NCI-H1048 (cell line): ENCODE measurements around the gene ASXL2.
"Not testable (repeated sequence)": the region's sequence is repeated elsewhere in the genome, so short reads cannot be mapped to it uniquely, and the experiment has no call there.

Experiments
- DNase-seq: peaks from one replicate; lab custom pipeline; 2025; lab: John Stamatoyannopoulos, UW

The ASXL2 gene

DNA sequence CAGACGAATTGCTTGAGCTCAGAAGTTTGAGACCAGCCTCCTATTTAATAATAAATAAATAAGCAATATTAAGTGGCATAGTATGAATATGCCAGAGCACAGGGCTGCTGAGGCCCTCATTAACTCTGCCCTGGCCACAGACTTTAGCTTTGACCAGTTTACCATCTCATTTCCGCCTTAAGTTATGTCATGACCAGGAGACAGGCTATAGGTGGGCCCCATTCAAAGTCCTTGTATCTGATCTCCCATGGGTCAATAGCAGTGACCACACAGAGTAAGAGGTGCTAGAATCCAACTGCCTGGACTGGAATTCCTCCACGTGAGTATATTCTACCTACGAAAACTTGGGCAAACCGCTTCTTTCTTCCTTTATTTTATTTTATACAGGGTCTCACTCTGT, 13.4 kb upstream of the ASXL2 start:
- no peak for DNase-seq

- no peak for DNase-seq
Measured at GRCh38 chr2:25887624-25888242, 9.4 kb upstream of the ASXL2 start.

GRCh38 chr2:25885933-25886332, 7.6 kb upstream of the ASXL2 start:
- no peak for DNase-seq

GRCh38 chr2:25881764-25882163, 3.5 kb upstream of the ASXL2 start:
- DNase-seq, result no peak

GRCh38 chr2:25879133-25879730, 945 bp upstream of the ASXL2 start:
- DNase-seq, result no peak

DNA sequence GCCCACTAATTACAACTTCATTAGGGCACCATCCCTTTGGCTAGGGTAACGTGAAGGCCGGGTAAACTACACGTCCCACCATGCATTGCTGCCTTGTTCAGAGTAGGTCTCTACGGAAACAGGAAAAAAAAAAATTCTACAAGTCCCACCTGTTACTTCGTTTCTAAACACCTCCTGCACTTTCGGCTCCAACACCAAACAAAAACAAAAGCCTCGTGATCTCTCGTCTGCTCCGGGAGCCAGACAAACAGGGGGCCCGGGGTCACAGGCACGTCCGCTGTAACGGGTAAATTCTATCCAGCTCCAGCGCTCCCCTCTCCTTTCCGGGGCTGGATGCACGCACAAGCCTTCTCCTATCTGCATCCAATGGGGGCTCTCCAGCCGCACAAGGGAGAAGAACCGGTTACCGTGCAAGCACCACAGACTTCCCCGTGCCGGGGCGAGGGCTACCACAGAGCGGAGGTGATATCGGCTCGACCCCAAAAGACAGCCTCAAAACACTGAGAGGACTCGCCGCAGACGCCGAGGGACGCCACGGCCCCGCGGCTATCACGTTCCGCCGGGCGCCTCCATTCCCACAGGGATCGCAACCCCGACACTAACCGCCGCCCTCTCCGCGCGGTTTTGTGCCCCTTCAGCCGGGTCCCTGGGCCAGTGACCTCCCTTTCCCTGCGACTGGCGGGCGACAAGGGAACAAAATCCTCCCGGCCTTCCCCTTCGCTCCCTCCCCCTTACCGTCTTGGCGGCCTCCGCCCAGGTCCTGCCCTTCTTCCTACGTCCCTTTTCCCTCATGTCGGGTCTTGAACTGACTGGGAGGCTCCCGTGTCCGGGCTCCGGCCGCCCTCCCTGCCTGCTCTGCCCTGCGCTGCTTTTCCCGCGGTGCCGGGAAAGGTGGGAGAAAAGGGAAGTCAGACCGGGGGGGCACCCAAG, 591 bp downstream of the ASXL2 start:
- DNase-seq, result no peak

DNA sequence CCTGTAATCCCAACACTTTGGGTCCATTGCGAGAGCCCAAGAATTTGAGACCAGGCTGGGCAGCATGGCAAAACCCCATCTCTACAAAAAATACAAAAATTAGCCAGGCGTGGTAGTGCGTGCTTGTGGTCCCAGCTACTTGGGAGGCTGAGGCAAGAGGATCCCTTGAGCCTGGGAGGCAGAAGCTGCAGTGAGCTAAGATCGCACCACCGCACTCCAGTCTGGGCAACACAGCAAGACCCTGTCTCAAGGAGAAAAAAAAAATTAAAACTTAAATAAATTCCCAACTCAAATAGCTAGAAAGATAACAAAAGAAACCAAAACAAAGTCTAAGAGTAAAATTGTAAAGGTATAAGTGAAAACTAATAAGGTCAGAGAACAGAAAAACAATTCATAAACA, 6.2 kb downstream of the ASXL2 start:
- DNase-seq, result no peak

- DNase-seq, result no peak
Measured at GRCh38 chr2:25867396-25868003, 10.8 kb downstream of the ASXL2 start.

DNA sequence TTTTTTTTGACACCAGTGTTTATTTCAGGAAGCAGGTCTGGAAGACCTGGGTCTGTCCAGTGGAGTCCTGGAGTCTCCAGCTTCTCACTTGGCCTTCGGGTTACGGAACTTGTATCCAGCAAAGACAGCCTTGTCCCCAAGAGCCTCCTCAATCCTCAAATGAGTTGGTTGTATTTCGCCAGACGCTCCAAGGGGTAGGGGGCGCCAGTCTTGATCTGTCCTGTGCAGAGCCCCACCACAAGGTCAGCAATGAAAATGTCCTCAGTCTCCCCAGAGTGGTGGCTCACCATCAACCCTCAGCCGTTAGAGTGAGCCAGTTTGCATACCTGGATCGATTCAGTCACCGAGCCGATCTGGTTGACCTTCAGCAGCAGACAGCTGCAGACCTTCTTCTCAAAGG, 21.9 kb downstream of the ASXL2 start:
- DNase-seq, result no peak

DNA sequence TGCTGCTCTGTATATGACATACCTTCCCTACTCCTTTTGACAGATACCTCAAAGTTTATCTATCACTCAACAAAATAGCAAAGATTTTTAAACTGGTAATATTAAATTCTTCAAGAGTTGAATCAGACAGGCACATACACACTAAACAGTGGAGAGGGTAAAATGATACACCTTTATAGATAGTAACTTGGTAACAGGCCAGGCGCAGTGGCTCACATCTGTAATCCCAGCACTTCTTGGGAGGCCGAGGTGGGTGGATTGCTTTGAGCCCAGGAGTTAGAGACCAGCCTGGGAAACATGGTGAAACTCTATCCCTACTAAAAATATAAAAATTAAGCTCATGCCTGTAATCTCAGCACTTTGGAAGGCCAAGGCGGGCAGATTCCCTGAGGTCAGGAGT, 23.2 kb downstream of the ASXL2 start:
- DNase-seq, result no peak

DNA sequence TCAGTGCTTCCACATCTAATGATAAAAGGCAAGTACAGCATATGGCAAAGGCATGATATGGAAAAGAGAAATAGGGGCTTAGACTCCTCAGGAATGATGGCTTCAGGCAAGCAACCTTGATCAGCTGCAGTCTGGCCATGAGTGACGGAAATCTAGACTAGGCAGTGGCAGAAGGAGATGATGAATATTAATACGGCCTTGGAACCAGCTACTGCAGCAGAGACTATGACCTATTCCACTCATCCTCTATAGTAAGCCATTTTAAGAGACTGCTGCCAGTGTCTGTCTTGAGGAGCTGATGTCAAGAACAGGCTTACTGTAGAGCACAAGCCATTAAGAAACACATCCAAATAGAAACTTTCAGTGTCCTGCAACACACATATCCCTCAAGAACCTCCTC, 23.7 kb downstream of the ASXL2 start:
- DNase-seq, result no peak

DNA sequence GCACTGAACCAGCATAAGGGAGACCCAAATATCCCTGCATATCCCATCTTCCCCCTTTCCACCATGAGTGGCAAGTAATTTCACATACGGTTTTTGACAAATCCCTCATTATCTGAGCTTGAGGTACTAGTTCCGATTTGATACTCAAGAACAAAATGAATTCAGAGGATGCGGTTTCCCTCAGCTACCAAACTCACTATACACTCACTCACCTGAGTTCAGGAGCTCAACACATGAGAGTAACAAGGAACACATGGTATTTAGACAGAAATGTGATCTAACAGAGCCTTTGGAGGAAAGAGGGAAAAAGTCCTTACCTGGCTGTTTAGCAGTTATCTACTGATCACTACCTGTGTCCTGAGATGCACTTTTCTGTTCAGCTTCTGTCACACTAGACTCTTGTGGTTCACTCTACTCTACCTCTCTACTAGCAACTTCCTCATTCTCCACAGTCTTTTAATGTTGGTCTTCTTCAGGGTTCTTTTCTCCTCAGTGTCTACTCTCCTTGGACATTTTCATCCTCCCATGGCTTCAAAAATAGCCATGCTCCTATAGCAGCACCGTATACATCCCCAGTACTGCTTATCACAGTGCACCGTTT, 25.1 kb downstream of the ASXL2 start:
- DNase-seq, result no peak

- no peak for DNase-seq
Measured at GRCh38 chr2:25851740-25852503, 26.4 kb downstream of the ASXL2 start.

GRCh38 chr2:25850400-25850799, 27.9 kb downstream of the ASXL2 start:
- not testable (repeated sequence) for DNase-seq

DNA sequence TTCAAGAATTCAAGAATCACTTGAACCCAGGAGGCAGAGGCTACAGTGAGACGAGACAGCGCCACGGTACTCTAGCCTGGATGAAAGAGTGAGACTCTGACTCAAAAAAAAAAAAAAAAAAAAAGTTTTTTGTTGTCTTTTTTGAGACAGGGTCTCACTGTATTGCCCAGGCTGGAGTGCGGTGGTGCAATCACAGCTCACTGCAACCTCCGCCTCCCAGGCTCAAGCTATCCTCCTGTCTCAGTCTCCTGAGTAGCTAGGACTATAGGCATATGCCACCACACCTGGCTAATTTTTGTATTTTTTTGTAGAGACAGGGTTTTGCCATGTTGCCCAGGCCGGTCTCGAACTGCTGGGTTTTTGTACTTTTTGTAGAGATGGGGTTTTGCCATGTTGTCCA, 28.9 kb downstream of the ASXL2 start:
- DNase-seq, result not testable (repeated sequence)

DNA sequence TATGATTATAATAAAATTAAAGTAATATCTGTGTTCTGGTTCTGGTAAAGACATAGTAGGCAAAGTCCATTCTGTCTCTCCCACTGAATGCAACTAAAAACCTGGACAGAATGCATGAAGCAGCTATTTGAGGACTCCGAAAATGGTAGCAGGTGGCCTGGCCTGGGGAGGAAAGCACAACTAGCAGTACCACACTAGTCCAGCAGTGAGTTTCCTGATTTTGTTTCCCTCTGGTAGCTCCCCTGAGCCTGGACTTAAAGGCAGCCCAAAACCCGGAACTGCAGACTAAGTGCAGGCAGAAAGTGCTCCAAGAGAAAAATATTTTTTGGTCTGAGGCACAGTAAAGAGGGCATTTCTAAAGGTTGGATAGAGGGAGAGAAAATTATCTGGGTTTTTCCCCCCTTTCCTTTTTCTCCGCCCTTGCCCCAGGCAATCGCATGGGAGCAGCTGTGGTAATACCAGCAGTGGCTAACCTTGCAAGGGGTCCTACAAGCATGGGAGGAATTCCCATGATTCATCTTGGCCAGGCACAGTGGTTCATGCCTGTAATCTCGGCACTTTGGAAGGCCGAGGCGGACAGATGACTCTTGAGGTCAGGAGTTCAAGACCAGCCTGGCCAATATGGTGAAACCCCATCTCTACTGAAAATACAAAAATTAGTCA, 32.3 kb downstream of the ASXL2 start:
- no peak for DNase-seq

- no peak for DNase-seq
Measured at GRCh38 chr2:25844089-25844488, 34.2 kb downstream of the ASXL2 start.

DNA sequence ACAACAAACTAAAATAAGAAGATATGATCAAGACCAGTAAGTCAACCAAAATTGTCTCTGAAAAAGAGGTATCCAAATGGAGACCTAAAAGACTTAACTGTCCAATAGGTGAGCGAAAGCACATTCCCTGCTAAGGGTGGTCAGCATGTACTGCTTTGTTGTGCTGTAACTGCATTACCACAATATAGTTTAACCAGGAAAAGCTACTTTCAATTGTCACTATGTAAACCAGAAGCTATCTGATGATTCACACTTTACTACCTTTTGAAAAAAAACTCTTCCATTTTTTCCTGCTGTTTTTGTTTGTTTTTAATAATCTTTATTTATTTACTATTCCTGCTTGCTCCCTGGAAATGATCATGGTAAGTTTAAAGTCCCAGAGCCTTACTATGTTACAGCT, 36.1 kb downstream of the ASXL2 start:
- DNase-seq, result no peak

- no peak for DNase-seq
Measured at GRCh38 chr2:25838152-25838756, 40.0 kb downstream of the ASXL2 start.

GRCh38 chr2:25835906-25836305, 42.4 kb downstream of the ASXL2 start:
- DNase-seq, result no peak

GRCh38 chr2:25833566-25833965, 44.7 kb downstream of the ASXL2 start:
- DNase-seq, result no peak
